GM19467 (cell line): ENCODE results near the gene ZNF85.
"Not testable (repeated sequence)": the region's sequence is repeated elsewhere in the genome, so short reads cannot be mapped to it uniquely, and the experiment has no call there.

Experiments
- ATAC-seq: cut with Tn5 transposase; IDR thresholded peaks from one replicate; pipeline ENCODE4 v1.9.1; 2021; ENCODE audit warnings: mild to moderate bottlenecking, moderate library complexity; ENCODE audit not compliant: unreplicated experiment

The ZNF85 gene

DNA sequence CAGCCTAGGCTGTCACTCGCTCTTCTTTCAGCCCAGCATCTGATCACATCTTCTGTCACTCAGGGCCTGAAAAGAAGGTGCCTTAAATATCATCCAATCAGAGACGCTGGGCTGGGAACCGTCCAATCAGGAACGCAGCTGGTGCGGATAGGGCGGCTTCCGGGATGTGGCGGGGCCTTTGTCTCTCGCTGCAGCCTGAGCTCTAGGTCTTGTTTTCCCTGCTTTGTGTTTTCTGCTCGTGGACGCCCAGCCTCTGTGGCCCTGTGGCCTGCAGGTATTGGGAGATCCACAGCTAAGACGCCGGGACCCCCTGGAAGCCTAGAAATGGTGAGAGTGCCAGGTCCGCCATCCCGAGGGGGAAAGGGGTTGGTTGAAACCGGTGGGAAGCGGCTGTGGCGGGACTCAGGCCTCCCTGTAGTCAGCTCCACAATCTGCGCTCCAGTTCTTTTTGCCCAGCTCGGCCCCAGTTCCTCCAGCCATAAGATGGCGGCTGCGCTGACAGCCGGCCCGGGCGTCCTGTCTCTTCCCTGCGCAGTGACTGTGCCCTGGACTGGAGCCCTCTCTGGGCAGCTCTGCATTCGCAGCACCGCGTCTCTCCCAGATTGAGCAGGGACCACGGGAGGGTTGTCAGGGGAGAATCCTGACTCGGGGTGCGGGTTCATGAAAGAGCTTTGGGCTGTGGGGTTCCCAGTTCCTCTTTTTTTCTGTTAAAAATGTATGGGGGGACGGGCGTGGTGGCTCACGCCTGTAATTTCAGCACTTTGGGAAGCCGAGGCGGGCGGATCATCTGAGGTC is at the start of gene ZNF85:
Gene ZNF85, plus strand, starts transcription at position 175 of the 795 bp plus-strand sequence. Its CDS starts 150 bp downstream, at position 325.
- peak; percentile 98 for ATAC-seq

GRCh38 chr19:20879501-20879900 is 43.5 kb upstream of the ZNF85 start:
- ATAC-seq: no peak

- ATAC-seq: no peak
Observed at GRCh38 chr19:20912973-20913372, 10.1 kb upstream of the ZNF85 start.

DNA sequence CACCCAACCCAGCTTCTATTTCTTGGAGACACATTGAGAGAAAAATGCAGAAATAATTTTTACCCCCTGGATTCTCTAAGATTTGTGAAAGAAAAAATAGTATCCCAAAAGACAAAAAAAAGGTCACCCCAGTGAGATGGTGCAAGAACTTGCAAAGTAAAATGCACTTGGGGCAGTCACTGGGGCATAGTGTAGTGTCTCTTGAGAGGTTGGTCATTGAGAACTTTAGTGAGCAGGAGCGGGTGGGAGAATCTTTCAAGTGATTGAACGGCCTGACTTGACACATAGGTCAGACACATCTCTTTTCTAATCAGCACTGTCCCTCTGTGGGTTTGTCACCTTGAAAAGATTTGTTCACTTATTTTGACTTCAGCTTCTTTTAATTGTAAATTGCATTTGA is 2.4 kb downstream of the ZNF85 start:
- ATAC-seq: no peak

GRCh38 chr19:20926796-20927195 is 3.7 kb downstream of the ZNF85 start:
- ATAC-seq: no peak

DNA sequence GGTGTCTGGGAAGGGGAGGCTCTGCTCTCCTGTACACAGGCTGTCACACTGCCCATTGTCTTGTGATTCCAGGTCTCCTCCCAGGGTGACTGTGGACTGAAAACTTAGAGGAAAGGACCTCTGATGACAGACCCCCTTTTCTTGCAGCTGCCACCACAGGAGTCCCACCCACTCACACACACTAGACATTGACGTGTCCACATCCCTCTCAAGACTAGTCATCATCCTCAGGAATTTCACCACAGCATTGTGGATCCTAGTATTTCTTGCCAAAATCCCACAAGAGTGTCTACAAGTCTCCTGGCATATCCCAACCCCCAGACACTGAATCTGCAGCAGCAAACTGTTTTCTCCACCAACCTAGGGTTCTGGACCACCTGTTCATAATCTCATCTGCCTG is 5.3 kb downstream of the ZNF85 start:
- ATAC-seq: no peak

DNA sequence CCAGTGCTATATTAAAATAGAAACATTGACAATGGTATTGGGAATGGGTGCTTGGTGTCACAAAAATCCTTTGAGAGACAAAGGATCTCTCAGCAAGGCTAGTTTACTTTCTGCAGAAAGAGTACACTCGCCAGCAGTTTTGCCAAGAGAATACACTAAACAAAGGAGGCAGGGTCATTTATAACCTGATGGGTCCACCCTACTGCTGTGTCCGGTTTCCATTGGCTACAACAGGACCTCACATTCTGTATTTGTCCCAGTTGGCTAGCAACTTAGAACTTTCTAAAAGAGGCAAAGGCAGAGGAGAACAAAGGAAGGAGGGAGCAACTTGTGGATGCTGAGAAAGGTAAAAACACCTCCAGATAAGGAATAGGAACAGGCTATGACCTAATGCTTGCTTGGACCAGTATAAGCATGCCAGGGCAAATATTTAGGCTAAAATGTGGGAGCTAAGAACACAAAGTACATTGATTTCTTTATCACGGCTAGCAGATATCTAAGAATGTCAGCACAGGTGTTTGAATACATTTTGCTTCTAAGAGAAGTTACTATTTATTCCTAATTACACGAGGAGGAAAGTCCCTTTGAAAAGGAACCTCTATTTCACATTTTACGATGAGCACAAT is 13.4 kb downstream of the ZNF85 start:
- ATAC-seq: not testable (repeated sequence)

DNA sequence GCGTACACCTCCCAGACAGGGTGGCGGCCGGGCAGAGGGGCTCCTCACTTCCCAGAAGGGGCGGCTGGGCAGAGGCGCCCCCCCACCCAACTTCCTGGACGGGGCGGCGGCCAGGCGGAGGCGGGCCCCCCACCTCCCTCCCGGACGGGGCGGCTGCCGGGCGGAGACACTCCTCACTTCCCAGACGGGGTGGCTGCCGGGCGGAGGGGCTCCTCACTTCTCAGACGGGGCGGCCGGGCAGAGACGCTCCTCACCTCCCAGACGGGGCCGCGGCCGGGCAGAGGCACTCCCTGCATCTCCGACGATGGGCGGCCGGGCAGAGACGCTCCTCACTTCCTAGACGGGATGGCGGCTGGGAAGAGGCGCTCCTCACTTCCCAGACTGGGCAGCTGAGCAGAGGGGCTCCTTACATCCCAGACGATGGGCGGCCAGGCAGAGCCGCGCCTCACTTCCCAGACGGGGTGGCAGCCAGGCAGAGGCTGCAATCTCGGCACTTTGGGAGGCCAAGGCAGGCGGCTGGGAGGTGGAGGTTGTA is 29.6 kb downstream of the ZNF85 start:
- not testable (repeated sequence) for ATAC-seq

GRCh38 chr19:20964798-20965197 is 41.7 kb downstream of the ZNF85 start:
- no peak for ATAC-seq

GRCh38 chr19:20968092-20968491 is 45.0 kb downstream of the ZNF85 start:
- ATAC-seq: no peak

GRCh38 chr19:20969498-20969897 is 46.4 kb downstream of the ZNF85 start:
- ATAC-seq: no peak

- no peak for ATAC-seq
Observed at GRCh38 chr19:20969898-20970297, 46.8 kb downstream of the ZNF85 start.

- ATAC-seq: not testable (repeated sequence)
Observed at GRCh38 chr19:20992788-20993187, 69.7 kb downstream of the ZNF85 start.

GRCh38 chr19:20999731-21000352 is 76.8 kb downstream of the ZNF85 start:
- peak; percentile 93 for ATAC-seq
